Measurements from ENCODE around the gene PCDHA2.
"Not testable (repeated sequence)": the region's sequence is repeated elsewhere in the genome, so short reads cannot be mapped to it uniquely, and the experiment has no call there.

Gene PCDHA2

DNA sequence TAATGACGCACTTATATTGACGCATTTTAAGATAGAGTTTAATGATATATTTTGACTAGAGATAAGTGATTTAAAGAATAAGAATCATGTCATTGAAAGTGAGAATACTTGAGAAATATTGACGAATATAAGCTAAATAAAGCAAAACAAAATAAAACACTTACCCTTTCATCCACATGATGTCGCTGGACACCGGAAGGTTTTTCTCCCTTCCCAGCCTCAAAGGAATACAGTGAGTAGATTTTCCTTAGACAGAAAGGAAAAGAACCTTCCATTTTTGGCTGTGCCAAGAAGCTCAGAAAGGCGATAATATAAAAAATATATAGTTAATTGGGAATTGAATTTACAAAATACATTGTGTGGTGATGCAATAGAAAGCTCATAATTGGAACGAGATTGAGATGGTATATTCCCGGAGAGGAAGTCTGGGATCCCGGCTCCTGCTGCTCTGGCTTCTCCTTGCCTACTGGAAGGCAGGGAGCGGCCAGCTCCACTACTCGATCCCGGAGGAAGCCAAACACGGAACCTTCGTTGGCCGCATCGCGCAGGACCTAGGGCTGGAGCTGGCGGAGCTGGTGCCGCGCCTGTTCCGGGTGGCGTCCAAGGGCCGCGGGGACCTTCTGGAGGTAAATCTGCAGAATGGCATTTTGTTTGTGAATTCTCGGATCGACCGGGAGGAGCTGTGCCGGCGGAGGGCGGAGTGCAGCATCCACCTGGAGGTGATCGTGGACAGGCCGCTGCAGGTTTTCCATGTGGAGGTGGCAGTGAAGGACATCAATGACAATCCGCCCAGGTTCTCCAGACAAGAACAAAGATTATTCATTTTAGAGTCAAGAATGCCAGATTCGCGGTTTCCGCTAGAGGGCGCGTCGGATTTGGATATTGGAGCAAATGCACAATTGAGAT, 27.0 kb downstream of the PCDHA2 start, which contains the start of gene PCDHA5:
Gene PCDHA5, plus strand, starts transcription at position 239 of the 906 bp plus-strand sequence.
- no peak for DNase-seq (ENCODE audit: low read depth, low spot score)

DNA sequence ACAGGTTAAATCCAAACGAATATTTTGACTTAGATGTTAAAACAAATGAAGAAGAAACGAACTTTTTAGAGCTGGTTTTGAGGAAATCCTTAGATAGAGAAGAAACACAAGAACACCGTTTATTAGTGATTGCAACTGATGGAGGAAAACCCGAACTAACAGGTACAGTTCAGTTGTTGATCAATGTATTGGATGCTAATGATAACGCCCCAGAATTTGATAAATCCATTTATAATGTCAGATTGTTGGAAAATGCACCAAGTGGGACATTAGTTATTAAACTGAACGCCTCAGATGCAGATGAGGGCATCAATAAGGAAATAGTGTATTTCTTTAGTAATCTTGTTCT, 27.6 kb downstream of the PCDHA2 start:
- DNase-seq (ENCODE audit: low read depth, low spot score), result no peak

DNA sequence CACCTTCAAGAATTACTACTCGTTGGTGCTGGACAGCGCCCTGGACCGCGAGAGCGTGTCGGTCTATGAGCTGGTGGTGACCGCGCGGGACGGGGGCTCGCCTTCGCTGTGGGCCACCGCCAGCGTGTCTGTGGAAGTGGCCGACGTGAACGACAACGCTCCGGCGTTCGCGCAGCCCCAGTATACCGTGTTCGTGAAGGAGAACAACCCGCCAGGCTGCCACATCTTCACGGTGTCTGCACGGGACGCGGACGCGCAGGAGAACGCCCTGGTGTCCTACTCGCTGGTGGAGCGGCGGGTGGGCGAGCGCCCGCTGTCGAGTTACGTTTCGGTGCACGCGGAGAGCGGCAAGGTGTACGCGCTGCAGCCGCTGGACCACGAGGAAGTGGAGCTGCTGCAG, 28.3 kb downstream of the PCDHA2 start:
- not testable (repeated sequence) for DNase-seq (ENCODE audit: low read depth, low spot score)

DNA sequence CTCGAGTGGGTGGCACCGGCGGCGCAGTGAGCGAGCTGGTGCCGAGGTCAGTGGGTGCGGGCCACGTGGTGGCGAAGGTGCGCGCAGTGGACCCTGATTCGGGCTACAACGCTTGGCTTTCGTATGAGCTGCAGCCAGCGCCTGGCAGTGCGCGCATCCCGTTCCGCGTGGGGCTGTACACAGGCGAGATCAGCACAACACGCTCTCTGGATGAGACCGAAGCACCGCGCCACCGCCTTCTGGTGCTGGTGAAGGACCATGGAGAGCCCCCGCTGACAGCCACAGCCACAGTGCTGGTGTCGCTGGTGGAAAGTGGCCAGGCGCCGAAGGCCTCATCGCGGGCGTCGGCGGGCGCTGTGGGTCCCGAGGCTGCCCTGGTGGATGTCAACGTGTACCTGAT, 28.8 kb downstream of the PCDHA2 start:
- no peak for DNase-seq (ENCODE audit: low read depth, low spot score)

DNA sequence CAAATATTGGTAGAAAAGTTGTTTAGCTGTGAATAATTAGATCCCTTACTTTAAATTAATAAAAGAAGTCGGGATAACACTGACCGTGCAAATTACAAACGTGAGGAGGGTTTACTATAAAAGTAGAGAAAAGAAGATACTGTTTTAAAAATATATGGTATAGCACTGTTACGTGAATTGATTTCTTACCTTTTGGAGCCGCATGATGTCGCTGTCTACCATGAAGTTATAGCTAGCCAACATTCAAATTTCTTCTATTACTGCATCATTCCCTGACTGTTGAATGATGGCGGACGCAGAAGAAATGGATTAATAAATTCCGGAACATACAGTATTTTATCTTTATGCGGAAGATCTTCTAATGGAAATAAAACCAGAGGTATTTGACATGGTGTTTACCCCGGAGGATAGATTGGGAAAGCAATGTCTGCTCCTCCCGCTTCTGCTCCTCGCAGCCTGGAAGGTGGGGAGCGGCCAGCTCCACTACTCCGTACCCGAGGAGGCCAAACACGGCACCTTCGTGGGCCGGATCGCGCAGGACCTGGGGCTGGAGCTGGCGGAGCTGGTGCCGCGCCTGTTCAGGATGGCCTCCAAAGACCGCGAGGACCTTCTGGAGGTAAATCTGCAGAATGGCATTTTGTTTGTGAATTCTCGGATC, 33.2 kb downstream of the PCDHA2 start, which contains the start of gene PCDHA6:
Gene PCDHA6, plus strand, starts transcription at position 257 of the 658 bp plus-strand sequence. Its CDS starts 132 bp downstream, at position 389.
- DNase-seq (ENCODE audit: low read depth, low spot score), result no peak

DNA sequence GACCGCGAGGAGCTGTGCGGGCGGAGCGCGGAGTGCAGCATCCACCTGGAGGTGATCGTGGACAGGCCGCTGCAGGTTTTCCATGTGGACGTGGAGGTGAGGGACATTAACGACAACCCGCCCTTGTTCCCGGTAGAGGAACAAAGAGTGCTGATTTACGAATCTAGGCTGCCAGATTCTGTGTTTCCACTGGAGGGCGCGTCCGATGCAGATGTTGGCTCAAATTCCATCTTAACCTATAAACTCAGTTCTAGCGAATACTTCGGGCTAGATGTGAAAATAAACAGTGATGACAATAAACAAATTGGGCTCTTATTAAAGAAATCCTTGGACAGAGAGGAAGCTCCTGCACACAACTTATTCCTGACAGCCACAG, 33.7 kb downstream of the PCDHA2 start:
- DNase-seq (ENCODE audit: low read depth, low spot score), result no peak

DNA sequence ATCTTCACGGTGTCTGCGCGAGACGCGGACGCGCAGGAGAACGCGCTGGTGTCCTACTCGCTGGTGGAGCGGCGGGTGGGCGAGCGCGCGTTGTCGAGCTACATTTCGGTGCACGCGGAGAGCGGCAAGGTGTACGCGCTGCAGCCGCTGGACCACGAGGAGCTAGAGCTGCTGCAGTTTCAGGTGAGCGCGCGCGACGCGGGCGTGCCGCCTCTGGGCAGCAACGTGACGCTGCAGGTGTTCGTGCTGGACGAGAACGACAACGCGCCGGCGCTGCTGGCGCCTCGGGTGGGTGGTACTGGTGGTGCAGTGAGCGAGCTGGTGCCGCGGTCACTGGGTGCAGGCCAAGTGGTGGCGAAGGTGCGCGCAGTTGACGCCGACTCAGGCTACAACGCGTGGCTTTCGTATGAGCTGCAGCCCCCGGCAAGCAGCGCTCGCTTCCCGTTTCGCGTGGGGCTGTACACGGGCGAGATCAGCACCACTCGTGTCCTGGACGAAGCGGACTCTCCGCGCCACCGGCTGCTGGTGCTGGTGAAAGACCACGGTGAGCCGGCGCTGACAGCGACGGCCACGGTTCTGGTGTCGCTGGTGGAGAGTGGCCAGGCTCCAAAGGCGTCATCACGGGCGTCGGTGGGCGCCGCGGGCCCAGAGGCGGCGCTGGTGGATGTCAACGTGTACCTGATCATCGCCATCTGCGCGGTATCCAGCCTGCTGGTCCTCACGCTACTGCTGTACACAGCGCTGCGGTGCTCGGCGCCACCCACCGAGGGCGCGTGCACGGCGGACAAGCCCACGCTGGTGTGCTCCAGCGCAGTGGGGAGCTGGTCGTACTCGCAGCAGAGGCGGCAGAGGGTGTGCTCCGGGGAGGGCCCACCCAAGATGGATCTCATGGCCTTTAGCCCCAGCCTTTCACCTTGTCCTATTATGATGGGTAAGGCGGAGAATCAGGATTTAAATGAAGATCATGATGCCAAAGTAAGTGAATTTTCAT, 35.2 kb downstream of the PCDHA2 start:
- DNase-seq (ENCODE audit: low read depth, low spot score), result not testable (repeated sequence)

DNA sequence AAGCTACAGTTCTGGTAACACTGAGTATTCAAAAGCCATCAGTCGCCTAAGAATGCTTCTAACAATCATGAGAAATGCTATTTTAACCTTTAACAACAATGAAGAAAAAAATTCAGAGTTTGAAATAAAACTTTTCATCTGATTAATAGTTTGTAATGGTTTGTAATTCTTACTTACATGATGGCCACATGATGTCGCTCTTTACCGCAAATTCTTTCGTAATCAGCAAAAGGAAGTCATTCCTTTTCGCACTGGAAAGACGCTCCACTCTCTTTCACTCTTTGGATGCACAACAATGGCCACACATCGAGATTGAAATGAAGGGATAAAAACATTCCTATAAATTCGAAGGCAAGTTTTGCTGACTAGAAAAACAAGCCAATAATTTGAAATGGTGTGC, 39.3 kb downstream of the PCDHA2 start, which contains the start of gene PCDHA7:
Gene PCDHA7, plus strand, starts transcription at position 277 of the 400 bp plus-strand sequence. Its CDS starts 115 bp downstream, at position 392.
- no peak for DNase-seq (ENCODE audit: low read depth, low spot score)

DNA sequence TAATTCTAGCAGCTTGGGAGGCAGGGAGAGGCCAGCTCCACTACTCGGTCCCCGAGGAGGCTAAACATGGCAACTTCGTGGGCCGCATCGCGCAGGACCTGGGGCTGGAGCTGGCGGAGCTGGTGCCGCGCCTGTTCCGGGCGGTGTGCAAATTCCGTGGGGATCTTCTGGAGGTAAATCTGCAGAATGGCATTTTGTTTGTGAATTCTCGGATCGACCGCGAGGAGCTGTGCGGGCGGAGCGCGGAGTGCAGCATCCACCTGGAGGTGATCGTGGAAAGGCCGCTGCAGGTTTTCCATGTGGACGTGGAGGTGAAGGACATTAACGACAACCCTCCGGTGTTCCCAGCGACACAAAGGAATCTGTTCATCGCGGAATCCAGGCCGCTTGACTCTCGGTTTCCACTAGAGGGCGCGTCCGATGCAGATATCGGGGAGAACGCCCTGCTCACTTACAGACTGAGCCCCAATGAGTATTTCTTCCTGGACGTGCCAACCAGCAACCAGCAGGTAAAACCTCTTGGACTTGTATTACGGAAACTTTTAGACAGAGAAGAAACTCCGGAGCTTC, 39.9 kb downstream of the PCDHA2 start:
- not testable (repeated sequence) for DNase-seq (ENCODE audit: low read depth, low spot score)

DNA sequence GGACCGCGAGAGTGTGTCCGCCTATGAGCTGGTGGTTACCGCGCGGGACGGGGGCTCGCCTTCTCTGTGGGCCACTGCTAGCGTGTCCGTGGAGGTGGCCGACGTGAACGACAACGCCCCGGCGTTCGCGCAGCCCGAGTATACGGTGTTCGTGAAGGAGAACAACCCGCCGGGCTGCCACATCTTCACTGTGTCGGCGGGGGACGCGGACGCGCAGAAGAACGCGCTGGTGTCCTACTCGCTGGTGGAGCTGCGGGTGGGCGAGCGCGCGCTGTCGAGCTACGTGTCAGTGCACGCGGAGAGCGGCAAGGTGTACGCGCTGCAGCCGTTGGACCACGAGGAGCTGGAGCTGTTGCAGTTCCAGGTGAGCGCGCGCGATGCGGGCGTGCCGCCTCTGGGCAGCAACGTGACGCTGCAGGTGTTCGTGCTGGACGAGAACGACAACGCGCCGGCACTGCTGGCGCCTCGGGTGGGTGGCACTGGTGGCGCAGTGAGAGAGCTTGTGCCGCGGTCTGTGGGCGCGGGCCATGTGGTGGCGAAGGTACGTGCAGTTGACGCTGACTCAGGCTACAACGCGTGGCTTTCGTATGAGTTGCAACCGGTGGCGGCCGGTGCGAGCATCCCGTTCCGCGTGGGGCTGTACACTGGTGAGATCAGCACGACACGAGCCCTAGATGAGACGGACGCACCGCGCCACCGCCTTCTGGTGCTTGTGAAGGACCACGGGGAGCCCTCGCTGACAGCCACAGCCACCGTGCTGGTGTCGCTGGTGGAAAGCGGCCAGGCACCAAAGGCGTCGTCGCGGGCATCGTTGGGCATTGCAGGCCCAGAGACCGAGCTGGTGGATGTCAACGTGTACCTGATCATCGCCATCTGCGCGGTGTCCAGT, 41.2 kb downstream of the PCDHA2 start:
- no peak for DNase-seq (ENCODE audit: low read depth, low spot score)

DNA sequence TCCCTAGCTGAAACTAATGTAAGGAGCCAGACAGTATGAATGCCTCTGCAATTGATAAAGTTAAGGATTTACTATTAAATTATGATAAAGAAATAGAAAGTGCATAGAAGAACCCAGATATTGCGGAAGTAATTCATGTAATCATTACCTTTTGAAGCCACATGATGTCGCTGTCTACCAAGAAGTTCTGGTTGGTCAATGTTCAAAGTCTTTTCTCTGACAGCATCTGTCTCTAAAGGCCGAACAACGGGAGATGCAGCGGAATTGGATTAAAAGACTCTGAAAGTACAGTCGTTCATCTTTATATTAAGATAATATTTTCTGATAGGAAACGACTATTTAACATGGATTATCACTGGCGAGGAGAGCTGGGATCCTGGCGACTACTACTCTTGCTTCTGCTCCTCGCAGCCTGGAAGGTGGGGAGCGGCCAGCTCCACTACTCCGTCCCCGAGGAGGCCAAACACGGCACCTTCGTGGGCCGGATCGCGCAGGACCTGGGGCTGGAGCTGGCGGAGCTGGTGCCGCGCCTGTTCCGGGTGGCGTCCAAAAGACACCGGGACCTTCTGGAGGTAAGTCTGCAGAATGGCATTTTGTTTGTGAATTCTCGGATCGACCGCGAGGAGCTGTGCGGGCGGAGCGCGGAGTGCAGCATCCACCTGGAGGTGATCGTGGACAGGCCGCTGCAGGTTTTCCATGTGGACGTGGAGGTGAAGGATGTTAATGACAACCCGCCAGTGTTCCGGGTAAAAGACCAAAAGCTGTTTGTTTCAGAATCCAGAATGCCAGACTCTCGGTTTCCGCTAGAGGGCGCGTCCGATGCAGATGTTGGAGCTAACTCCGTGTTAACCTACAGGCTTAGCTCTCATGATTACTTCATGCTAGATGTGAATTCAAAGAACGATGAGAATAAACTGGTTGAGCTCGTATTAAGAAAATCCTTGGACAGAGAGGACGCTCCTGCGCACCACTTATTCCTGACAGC, 46.6 kb downstream of the PCDHA2 start, which contains the start of gene PCDHA8:
Gene PCDHA8, plus strand, starts transcription at position 210 of the 985 bp plus-strand sequence. Its CDS starts 135 bp downstream, at position 345.
- no peak for DNase-seq (ENCODE audit: low read depth, low spot score)

DNA sequence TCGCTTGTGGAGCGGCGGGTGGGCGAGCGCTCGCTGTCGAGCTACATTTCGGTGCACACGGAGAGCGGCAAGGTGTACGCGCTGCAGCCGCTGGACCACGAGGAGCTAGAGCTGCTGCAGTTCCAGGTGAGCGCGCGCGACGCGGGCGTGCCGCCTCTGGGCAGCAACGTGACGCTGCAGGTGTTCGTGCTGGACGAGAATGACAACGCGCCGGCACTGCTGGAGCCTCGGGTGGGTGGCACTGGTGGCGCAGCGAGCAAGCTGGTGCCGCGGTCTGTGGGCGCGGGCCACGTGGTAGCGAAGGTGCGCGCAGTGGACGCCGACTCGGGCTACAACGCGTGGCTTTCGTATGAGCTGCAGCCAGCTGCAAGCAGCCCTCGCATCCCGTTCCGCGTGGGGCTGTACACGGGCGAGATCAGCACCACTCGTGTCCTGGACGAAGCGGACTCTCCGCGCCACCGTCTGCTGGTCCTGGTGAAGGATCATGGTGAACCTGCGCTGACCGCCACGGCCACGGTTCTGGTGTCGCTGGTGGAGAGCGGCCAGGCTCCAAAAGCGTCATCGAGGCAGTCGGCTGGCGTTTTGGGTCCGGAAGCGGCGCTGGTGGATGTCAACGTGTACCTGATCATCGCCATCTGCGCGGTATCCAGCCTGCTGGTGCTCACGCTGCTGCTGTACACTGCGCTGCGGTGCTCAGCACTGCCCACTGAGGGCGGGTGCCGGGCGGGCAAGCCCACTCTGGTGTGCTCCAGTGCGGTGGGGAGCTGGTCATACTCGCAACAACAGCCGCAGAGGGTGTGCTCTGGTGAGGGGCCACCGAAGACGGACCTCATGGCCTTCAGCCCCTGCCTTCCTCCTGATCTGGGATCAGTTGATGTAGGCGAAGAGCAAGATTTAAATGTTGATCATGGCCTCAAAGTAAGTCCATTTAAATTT, 48.4 kb downstream of the PCDHA2 start:
- DNase-seq (ENCODE audit: low read depth, low spot score), result no peak

All from smooth muscle cell of the brain vasculature (primary cell).